ENCODE data around the gene FALEC. TPM values are rescaled to one million over a fixed set of nuclear protein-coding genes. Genes with fewer than 3 reads are reported as not detected.

Gene FALEC
- total and polyA plus RNA-seq, 2 of the 8 experiments (the other 6 are each of a cell fraction or from before 2014, with no cell fraction given): not detected

- TF ChIP-seq CHD7 (IDR thresholded peaks at IDR 0.05; ENCODE audit: insufficient replicate concordance, low read length) (no peak), SP2 (IDR thresholded peaks at IDR 0.05; ENCODE audit: low read length) (no peak), TCF12 (IDR thresholded peaks at IDR 0.05; ENCODE audit: low read depth, low read length) (no peak), CREB1 (IDR thresholded peaks at IDR 0.05) (no peak), ZNF274 (IDR thresholded peaks at IDR 0.05; ENCODE audit: borderline replicate concordance, extremely low read depth, low read length) (no peak), KDM4A (IDR thresholded peaks at IDR 0.05; ENCODE audit: low read depth, low read length, severe bottlenecking) (no peak), POLR2A (IDR thresholded peaks at IDR 0.05; ENCODE audit: control extremely low read depth in 1 of 2, low read depth in 2 of 2, low read length in 2 of 2) (no peak), HDAC6 (IDR thresholded peaks at IDR 0.05; ENCODE audit: low read depth, low read length) (no peak)
Observed at GRCh38 chr1:150473659-150474058, 41.9 kb upstream of the FALEC start (continued).
